DOHH2 (cell line): ENCODE measurements around the gene PGM2L1.

Experiments
- H3F3A ChIP-seq: fragments of 200-600 bp; sonication (generic), shearing (Covaris generic); 2 replicates; pipeline ENCODE4 v1.6.0; 2016; ENCODE audit warnings: antibody characterized with exemption, mild to moderate bottlenecking; ENCODE audit not compliant: control insufficient read depth, insufficient read depth
- H3K27ac ChIP-seq: fragments of 200-600 bp; sonication (generic); 2 replicates; pipeline ENCODE4 v1.5.1; 2014; ENCODE audit warnings: low read depth, mild to moderate bottlenecking, low read length, moderate library complexity
- H3K27me3 ChIP-seq: fragments of 200-600 bp; sonication (generic); 2 replicates; pipeline ENCODE4 v1.6.1; 2014; ENCODE audit warnings: mild to moderate bottlenecking, low read length, mixed read lengths; ENCODE audit not compliant: control insufficient read depth
- H3K36me3 ChIP-seq: fragments of 200-600 bp; sonication (generic); 2 replicates; pipeline ENCODE4 v1.6.1; 2014; ENCODE audit warnings: mild to moderate bottlenecking, low read length, moderate library complexity, mixed read lengths; ENCODE audit not compliant: control insufficient read depth
- H3K4me1 ChIP-seq: fragments of 200-600 bp; sonication (generic); 2 replicates; pipeline ENCODE4 v1.6.1; 2014; ENCODE audit warnings: mild to moderate bottlenecking, low read length, mixed read lengths; ENCODE audit not compliant: control insufficient read depth
- H3K4me2 ChIP-seq: fragments of 200-600 bp; sonication (generic); 2 replicates; pipeline ENCODE4 v1.6.0; 2014; ENCODE audit warnings: mild to moderate bottlenecking, low read length, moderate library complexity
- H3K4me3 ChIP-seq: fragments of 200-600 bp; sonication (generic); 2 replicates; pipeline ENCODE4 v1.5.1; 2014; ENCODE audit warnings: mild to moderate bottlenecking, low read length, mixed read lengths
- H3K79me2 ChIP-seq: fragments of 200-600 bp; sonication (generic); 2 replicates; pipeline ENCODE4 v1.6.1; 2014; ENCODE audit warnings: mild to moderate bottlenecking, low read length, mixed read lengths; ENCODE audit not compliant: control insufficient read depth
- H3K9me2 ChIP-seq: fragments of 200-600 bp; sonication (generic); replicated peaks from 2 replicates; pipeline ENCODE4 v1.6.1; 2014; ENCODE audit warnings: mild to moderate bottlenecking, low read length, mixed read lengths; ENCODE audit not compliant: control insufficient read depth
- H3K9me3 ChIP-seq: fragments of 200-600 bp; sonication (generic); 2 replicates; pipeline ENCODE4 v1.6.1; 2014; ENCODE audit warnings: antibody characterized with exemption, low read length, mixed read lengths; ENCODE audit not compliant: control insufficient read depth, insufficient read depth
- H4K20me1 ChIP-seq: fragments of 200-600 bp; sonication (generic); 2 replicates; pipeline ENCODE4 v1.6.0; 2014; ENCODE audit warnings: low read depth, mild to moderate bottlenecking, antibody characterized with exemption, low read length, moderate library complexity; ENCODE audit not compliant: control insufficient read depth, insufficient read depth
- EZH2phosphoT487 ChIP-seq: fragments of 200-600 bp; sonication (generic); IDR thresholded peaks from 2 replicates; pipeline ENCODE4 v1.6.1; 2017; ENCODE audit warnings: borderline replicate concordance, mild to moderate bottlenecking, antibody characterized with exemption, low read length, moderate library complexity, mixed read lengths
- TF ChIP-seq, protein P1 (sequence below): fragments of 200-600 bp; sonication (generic); IDR thresholded peaks from one replicate; pipeline ENCODE4 v1.5.1; 2014; ENCODE audit warnings: antibody characterized with exemption, mild to moderate bottlenecking, low read depth, low read length; ENCODE audit not compliant: poor library complexity, severe bottlenecking

PGM2L1 gene

DNA sequence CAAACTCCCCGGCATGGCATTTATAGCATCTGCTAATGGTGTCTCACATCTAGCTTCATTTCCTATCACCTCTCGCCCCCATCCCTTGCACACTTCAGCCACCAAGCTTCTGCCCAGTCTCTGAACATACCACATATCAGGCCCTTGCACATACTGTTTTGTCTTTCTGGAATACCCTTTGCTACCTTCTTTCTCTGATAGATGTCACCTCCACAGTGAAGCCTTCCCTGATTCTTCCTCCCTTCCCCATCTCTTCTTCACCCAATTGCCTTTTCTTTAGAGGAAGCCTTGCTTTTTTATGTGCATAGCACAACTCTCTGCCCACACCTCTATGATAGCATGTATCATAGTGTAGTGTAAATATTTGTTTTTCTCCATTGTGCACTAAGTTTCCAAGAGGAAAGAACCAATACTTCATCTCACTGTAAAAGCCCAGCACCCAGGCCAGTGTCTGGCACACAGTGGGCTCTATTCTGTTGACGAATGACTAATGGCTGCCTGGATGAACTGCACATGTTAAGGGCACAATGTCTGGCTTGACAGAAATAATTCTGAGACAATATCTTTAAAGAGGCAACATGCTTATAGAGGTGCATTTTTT is 114.6 kb downstream of the PGM2L1 start:
- TF ChIP-seq, protein P1, sequence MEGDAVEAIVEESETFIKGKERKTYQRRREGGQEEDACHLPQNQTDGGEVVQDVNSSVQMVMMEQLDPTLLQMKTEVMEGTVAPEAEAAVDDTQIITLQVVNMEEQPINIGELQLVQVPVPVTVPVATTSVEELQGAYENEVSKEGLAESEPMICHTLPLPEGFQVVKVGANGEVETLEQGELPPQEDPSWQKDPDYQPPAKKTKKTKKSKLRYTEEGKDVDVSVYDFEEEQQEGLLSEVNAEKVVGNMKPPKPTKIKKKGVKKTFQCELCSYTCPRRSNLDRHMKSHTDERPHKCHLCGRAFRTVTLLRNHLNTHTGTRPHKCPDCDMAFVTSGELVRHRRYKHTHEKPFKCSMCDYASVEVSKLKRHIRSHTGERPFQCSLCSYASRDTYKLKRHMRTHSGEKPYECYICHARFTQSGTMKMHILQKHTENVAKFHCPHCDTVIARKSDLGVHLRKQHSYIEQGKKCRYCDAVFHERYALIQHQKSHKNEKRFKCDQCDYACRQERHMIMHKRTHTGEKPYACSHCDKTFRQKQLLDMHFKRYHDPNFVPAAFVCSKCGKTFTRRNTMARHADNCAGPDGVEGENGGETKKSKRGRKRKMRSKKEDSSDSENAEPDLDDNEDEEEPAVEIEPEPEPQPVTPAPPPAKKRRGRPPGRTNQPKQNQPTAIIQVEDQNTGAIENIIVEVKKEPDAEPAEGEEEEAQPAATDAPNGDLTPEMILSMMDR: no peak
- TF ChIP-seq EZH2phosphoT487: no peak
- Histone ChIP-seq H3K27me3 (peaks cover 13% of the 10 kb centered on the region), H3K4me2 (no peak overlapping the region), H3K4me3 (no peak overlapping the region), H3K9me2 (no peaks in the 10 kb centered on the region), H3K79me2 (no peaks in the 10 kb centered on the region), H3K9me3 (no peaks in the 10 kb centered on the region), H3K27ac (no peak overlapping the region), H4K20me1 (no peaks in the 10 kb centered on the region), H3F3A (no peaks in the 10 kb centered on the region), H3K36me3 (no peaks in the 10 kb centered on the region), H3K4me1 (no peaks in the 10 kb centered on the region)

DNA sequence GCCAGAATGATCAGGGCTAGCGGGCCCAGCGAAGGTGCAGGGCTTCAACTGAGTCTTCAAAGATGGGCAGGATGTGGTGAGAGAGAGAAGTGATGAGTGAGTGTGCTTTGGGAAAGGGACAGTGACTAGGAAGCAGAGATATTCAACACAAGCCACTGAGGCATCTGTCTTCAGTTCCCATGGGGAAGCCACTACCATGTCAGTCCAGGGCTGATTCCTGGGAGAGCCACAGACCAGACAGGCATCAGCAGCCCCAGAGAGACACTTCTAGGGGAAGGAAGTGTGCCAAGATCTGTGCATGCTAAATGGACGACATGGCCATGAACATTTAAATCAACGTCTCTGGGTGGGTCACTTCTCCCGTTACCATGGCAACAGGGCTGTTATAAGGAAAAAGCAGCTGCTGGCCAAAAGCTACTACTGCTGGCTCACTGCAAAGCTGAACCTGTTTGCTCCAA is 115.3 kb downstream of the PGM2L1 start:
- TF ChIP-seq, protein P1: no peak
- TF ChIP-seq EZH2phosphoT487: no peak
- Histone ChIP-seq H3F3A (no peaks in the 10 kb centered on the region), H3K9me3 (no peaks in the 10 kb centered on the region), H3K27me3 (peaks cover 17% of the 10 kb centered on the region), H3K79me2 (no peaks in the 10 kb centered on the region), H3K4me3 (no peak overlapping the region), H3K4me2 (no peak overlapping the region), H4K20me1 (no peaks in the 10 kb centered on the region), H3K4me1 (no peaks in the 10 kb centered on the region), H3K36me3 (no peaks in the 10 kb centered on the region), H3K27ac (no peak overlapping the region), H3K9me2 (no peaks in the 10 kb centered on the region)

DNA sequence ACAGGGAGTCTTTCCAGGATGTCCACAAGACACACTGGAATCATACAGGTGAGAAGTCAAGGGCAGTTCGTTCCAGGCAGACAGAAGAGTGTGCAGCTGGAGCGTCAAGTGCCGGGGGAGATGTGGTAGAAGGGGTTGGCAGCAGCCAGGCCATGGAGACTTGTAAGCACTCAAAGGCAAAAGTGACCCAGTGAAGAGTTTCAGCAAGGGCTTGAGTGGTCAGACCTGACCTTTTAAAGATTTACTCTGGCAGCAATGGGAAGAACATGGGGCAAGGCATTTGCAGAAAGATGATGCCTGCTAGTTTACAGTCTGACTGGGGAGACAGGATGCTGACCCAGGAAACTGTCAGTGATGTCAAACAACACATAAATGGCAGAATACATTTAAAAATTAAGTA is 115.8 kb downstream of the PGM2L1 start:
- Histone ChIP-seq H4K20me1 (no peaks in the 10 kb centered on the region), H3K9me2 (no peaks in the 10 kb centered on the region), H3K27ac (no peak overlapping the region), H3K27me3 (peaks cover 17% of the 10 kb centered on the region), H3K9me3 (no peaks in the 10 kb centered on the region), H3K79me2 (no peaks in the 10 kb centered on the region), H3F3A (no peaks in the 10 kb centered on the region), H3K36me3 (no peaks in the 10 kb centered on the region), H3K4me1 (no peaks in the 10 kb centered on the region), H3K4me3 (no peak overlapping the region), H3K4me2 (no peak overlapping the region)
- TF ChIP-seq, protein P1: no peak
- no peak for TF ChIP-seq EZH2phosphoT487
